ENCODE measurements around the gene STK11.

GRCh38 chr19:1258707-1259205, 53.2 kb downstream of the STK11 start:
- TF ChIP-seq CTCF (IDR thresholded peaks at IDR 0.05; ENCODE audit: low read length) (no peak; the same call in 1 of the 2 replicates), EZH2 (optimal IDR thresholded peaks at IDR 0.05; ENCODE audit: low read depth, low read length) (no peak), EZH2phosphoT487 (IDR thresholded peaks at IDR 0.05; ENCODE audit: low read length) (no peak)

All from MM.1S (cell line).